ENCODE results near the gene FAAP24. TPM values are rescaled to one million over a fixed set of nuclear protein-coding genes. Genes with fewer than 3 reads are reported as not detected.
"Not testable (repeated sequence)": the region's sequence is repeated elsewhere in the genome, so short reads cannot be mapped to it uniquely, and the experiment has no call there.

FAAP24 gene
- total and polyA plus RNA-seq, 2 experiments from 2014 or later = 2.2 to 3.3 TPM

- no peaks in the 10 kb centered on the region for H3K9me3 ChIP-seq (ENCODE audit: low read depth)
- peak overlapping the region; percentile 92 for H3K4me3 ChIP-seq
- no peak overlapping the region for H3K27ac ChIP-seq
- no peaks in the 10 kb centered on the region for H3K4me1 ChIP-seq (ENCODE audit: low read depth)
- no peaks in the 10 kb centered on the region for H3K27me3 ChIP-seq
- no peak for TF ChIP-seq CTCF (IDR thresholded peaks at IDR 0.05; ENCODE audit: low read depth, low read length)
- DNase-seq (ENCODE audit: low read depth in 1 of 2, low spot score in 1 of 2) = no peak
- H3K36me3 ChIP-seq = no peaks in the 10 kb centered on the region
These were observed 938 bp upstream of the FAAP24 start for GRCh38 chr19:32971012-32971595.

GRCh38 chr19:32976223-32976805 is 4.3 kb downstream of the FAAP24 start:
- H3K27ac ChIP-seq = peak overlapping the region; percentile 5
- DNase-seq (ENCODE audit: low read depth in 1 of 2, low spot score in 1 of 2) = peak; percentile 80

GRCh38 chr19:32977280-32977679 is 5.2 kb downstream of the FAAP24 start:
- TF ChIP-seq CTCF (IDR thresholded peaks at IDR 0.05; ENCODE audit: low read depth, low read length) = no peak
- no peaks in the 10 kb centered on the region for H3K4me1 ChIP-seq (ENCODE audit: low read depth)

More at GRCh38 chr19:32976223-32976805, 4.3 kb downstream of the FAAP24 start:
- peak; percentile 80 for TF ChIP-seq CTCF (IDR thresholded peaks at IDR 0.05; ENCODE audit: low read depth, low read length)
- Histone ChIP-seq H3K9me3 (ENCODE audit: low read depth) (no peaks in the 10 kb centered on the region), H3K36me3 (peaks cover 4% of the 10 kb centered on the region), H3K4me1 (ENCODE audit: low read depth) (no peaks in the 10 kb centered on the region), H3K27me3 (no peaks in the 10 kb centered on the region), H3K4me3 (no peak overlapping the region)

GRCh38 chr19:32977813-32978212 is 5.8 kb downstream of the FAAP24 start:
- not testable (repeated sequence) for H3K36me3 ChIP-seq; H3K27ac ChIP-seq; H3K27me3 ChIP-seq; H3K9me3 ChIP-seq (ENCODE audit: low read depth); H3K4me1 ChIP-seq (ENCODE audit: low read depth); H3K4me3 ChIP-seq; DNase-seq (ENCODE audit: low read depth in 1 of 2, low spot score in 1 of 2)

More at GRCh38 chr19:32977280-32977679, 5.2 kb downstream of the FAAP24 start:
- no peaks in the 10 kb centered on the region for H3K27me3 ChIP-seq
- no peak overlapping the region for H3K4me3 ChIP-seq
- peaks cover 4% of the 10 kb centered on the region for H3K36me3 ChIP-seq
- no peak overlapping the region for H3K27ac ChIP-seq
- peak in 1 of 2 donors; percentile 23 for DNase-seq (ENCODE audit: low read depth in 1 of 2, low spot score in 1 of 2)
- no peaks in the 10 kb centered on the region for H3K9me3 ChIP-seq (ENCODE audit: low read depth)

GRCh38 chr19:32979807-32980206 is 7.8 kb downstream of the FAAP24 start:
- not testable (repeated sequence) for H3K27me3 ChIP-seq; H3K4me3 ChIP-seq; H3K4me1 ChIP-seq (ENCODE audit: low read depth); H3K27ac ChIP-seq; DNase-seq (ENCODE audit: low read depth in 1 of 2, low spot score in 1 of 2); H3K9me3 ChIP-seq (ENCODE audit: low read depth); H3K36me3 ChIP-seq

GRCh38 chr19:32982488-32982887 is 10.4 kb downstream of the FAAP24 start:
- not testable (repeated sequence) for H3K36me3 ChIP-seq; H3K27ac ChIP-seq; H3K27me3 ChIP-seq; H3K9me3 ChIP-seq (ENCODE audit: low read depth); H3K4me1 ChIP-seq (ENCODE audit: low read depth); H3K4me3 ChIP-seq; DNase-seq (ENCODE audit: low read depth in 1 of 2, low spot score in 1 of 2)

- not testable (repeated sequence) for H3K9me3 ChIP-seq (ENCODE audit: low read depth); H3K27ac ChIP-seq; H3K27me3 ChIP-seq; DNase-seq (ENCODE audit: low read depth in 1 of 2, low spot score in 1 of 2); H3K4me3 ChIP-seq; H3K36me3 ChIP-seq; H3K4me1 ChIP-seq (ENCODE audit: low read depth)
These were observed 16.2 kb downstream of the FAAP24 start for GRCh38 chr19:32988254-32988653.

Measured in cardiac muscle cell (in vitro differentiated cells and primary cell).